PC-9 (cell line): ENCODE results near the gene SLC22A23. TPM values are rescaled to one million over a fixed set of nuclear protein-coding genes. Genes with fewer than 3 reads are reported as not detected.
A peak's percentile ranks its signal among the peaks of the same experiment; 100 is the strongest.

Source experiments
- BruUV-seq: library from RNA; stranded (reverse); fragments of 400-500 nt; replicated peaks from 2 replicates; lab custom pipeline; 2021; lab: Mats Ljungman, UMichigan
- CTCF ChIA-PET: fragments of 300-600 bp; sonication (Branson Sonifier 250); formaldehyde crosslinking; loops from one replicate; lab custom pipeline; 2022; ENCODE audit warnings: antibody characterized with exemption; lab: Charles Lee
- POLR2A ChIA-PET: fragments of 300-600 bp; sonication (Branson Sonifier 250); formaldehyde crosslinking; loops from one replicate; lab custom pipeline; 2022; ENCODE audit warnings: antibody characterized with exemption; ENCODE audit not compliant: unreplicated experiment; lab: Charles Lee
- DNase-seq, 2 experiments: peaks; one replicate each; pipeline versions ENCODE4 v3.0.0 to v3.0.0-alpha.2; 2015 to 2022; ENCODE audit warnings: mixed read lengths in 1 of 2
- H2AFZ ChIP-seq: fragments of 200-600 bp; sonication (generic); 2 replicates; pipeline ENCODE4 v1.8.1; 2017; ENCODE audit warnings: antibody characterized with exemption
- H3F3A ChIP-seq: fragments of 200-600 bp; sonication (generic); 2 replicates; pipeline ENCODE4 v1.8.1; 2017; ENCODE audit warnings: antibody characterized with exemption, mild to moderate bottlenecking, low read depth; ENCODE audit not compliant: insufficient read depth
- H3K27ac ChIP-seq: fragments of 200-600 bp; sonication (generic); 2 replicates; pipeline ENCODE4 v1.6.1; 2016; ENCODE audit warnings: mixed run types
- H3K27me3 ChIP-seq: fragments of 200-600 bp; sonication (generic); 2 replicates; pipeline ENCODE4 v1.6.1; 2016; ENCODE audit warnings: low read depth, mixed run types; ENCODE audit not compliant: insufficient read depth
- H3K36me3 ChIP-seq: fragments of 200-600 bp; sonication (generic); 2 replicates; pipeline ENCODE4 v1.6.1; 2016; ENCODE audit warnings: low read depth, mixed run types
- H3K4me1 ChIP-seq: fragments of 200-600 bp; sonication (generic); replicated peaks from 2 replicates; pipeline ENCODE4 v1.6.1; 2016; ENCODE audit warnings: mixed run types; ENCODE audit not compliant: insufficient read depth
- H3K4me2 ChIP-seq: fragments of 200-600 bp; sonication (generic); 2 replicates; pipeline ENCODE4 v1.6.1; 2017; ENCODE audit warnings: mixed run types
- H3K4me3 ChIP-seq: fragments of 200-600 bp; sonication (generic); 2 replicates; pipeline ENCODE4 v1.6.1; 2016; ENCODE audit warnings: mixed run types
- H3K79me2 ChIP-seq: fragments of 200-600 bp; sonication (generic); 2 replicates; pipeline ENCODE4 v1.6.1; 2017; ENCODE audit warnings: low read depth, mixed run types
- H3K9me2 ChIP-seq: fragments of 200-600 bp; sonication (generic); 2 replicates; pipeline ENCODE4 v1.8.1; 2017; ENCODE audit warnings: mild to moderate bottlenecking; ENCODE audit not compliant: insufficient read depth
- H3K9me3 ChIP-seq: fragments of 200-600 bp; sonication (generic); 2 replicates; pipeline ENCODE4 v1.8.1; 2016; ENCODE audit warnings: low read depth; ENCODE audit not compliant: insufficient read depth
- H4K20me1 ChIP-seq: fragments of 200-600 bp; sonication (generic); 2 replicates; pipeline ENCODE4 v1.8.1; 2017; ENCODE audit not compliant: insufficient read depth
- EZH2 ChIP-seq: fragments of 200-600 bp; sonication (generic); IDR thresholded peaks from 2 replicates; pipeline ENCODE4 v1.8.0; 2017; ENCODE audit warnings: antibody characterized with exemption, low read depth
- intact Hi-C: fragments of 100-400 bp; cut with micrococcal nuclease; formaldehyde crosslinking; loops from one replicate; pipeline ENCODE4 v1.10.0; 2022; ENCODE audit not compliant: unreplicated experiment
- total RNA-seq: library from RNA; stranded (reverse); gene quantifications from 2 replicates; pipeline ENCODE4 v1.2.3, GENCODE V29; 2021
- TF ChIP-seq, protein P1 (sequence below): fragments of 200-600 bp; sonication (generic); conservative IDR thresholded peaks from 2 replicates; pipeline ENCODE4 v1.6.1; 2017; ENCODE audit warnings: mixed run types, antibody characterized with exemption, mild to moderate bottlenecking, moderate library complexity

SLC22A23 gene
- total RNA-seq, 1 experiment from 2014 or later: 13.5 TPM

DNA sequence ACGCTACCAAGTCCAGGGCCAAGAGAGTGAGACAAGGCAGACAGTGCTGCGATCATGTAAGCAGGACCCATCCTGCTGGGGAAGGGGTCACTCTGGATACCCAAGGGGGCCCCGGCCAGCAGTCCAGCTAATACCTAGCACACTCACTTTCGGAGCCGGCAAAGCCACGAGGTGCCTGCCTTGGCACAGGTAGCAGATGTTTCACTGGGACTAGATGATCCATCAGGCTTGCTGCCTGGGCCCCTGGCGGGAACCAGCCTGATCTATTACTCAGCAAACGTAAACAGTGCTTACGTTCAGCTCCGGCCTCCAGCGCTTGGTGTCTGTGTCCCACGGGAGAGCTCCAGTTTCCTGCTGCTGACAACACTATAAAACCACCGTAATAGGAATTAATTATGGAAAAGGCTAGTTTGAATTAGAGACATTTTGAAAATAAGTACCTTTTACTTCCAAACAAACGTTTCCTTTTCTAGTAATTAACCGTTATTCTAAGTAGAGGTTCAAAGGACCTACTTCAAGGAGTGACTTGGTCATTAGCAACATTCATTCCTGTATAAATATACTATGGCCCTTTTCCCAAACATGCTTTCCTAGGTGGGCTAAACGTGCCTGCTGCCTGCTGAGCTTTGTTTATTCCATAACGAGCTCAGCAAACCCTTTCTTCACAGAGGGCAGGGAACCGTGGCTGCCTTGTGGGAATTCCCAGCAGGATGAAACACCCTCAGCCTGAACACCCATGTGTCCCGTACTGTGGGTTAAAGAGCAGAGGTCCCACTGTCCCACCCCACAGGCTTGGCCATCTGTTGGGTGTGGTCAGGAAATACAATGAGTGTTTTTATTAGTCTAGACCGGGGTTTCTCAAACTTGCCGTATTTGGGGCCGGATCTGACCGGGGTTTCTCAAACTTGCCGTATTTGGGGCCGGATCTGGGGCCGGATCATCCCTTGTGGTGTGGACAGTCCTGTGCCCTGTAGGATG, 18.4 kb downstream of the SLC22A23 start:
- intact Hi-C loops: no loop called here
- Histone ChIP-seq H3K4me2 (no peak overlapping the region), H4K20me1 (no peaks in the 10 kb centered on the region), H3K27me3 (no peaks in the 10 kb centered on the region), H3K79me2 (no peaks in the 10 kb centered on the region), H3K9me3 (no peaks in the 10 kb centered on the region), H3K9me2 (no peaks in the 10 kb centered on the region), H3K27ac (no peak overlapping the region), H3F3A (no peaks in the 10 kb centered on the region), H3K36me3 (no peaks in the 10 kb centered on the region), H3K4me1 (peaks cover 11% of the 10 kb centered on the region), H2AFZ (no peak overlapping the region), H3K4me3 (no peak overlapping the region)
- no TSS peak for BruUV-seq
- POLR2A ChIA-PET: no interaction called here
- TF ChIP-seq, protein P1, sequence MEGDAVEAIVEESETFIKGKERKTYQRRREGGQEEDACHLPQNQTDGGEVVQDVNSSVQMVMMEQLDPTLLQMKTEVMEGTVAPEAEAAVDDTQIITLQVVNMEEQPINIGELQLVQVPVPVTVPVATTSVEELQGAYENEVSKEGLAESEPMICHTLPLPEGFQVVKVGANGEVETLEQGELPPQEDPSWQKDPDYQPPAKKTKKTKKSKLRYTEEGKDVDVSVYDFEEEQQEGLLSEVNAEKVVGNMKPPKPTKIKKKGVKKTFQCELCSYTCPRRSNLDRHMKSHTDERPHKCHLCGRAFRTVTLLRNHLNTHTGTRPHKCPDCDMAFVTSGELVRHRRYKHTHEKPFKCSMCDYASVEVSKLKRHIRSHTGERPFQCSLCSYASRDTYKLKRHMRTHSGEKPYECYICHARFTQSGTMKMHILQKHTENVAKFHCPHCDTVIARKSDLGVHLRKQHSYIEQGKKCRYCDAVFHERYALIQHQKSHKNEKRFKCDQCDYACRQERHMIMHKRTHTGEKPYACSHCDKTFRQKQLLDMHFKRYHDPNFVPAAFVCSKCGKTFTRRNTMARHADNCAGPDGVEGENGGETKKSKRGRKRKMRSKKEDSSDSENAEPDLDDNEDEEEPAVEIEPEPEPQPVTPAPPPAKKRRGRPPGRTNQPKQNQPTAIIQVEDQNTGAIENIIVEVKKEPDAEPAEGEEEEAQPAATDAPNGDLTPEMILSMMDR: no peak
- CTCF ChIA-PET: no interaction called here
- DNase-seq: no peak

DNA sequence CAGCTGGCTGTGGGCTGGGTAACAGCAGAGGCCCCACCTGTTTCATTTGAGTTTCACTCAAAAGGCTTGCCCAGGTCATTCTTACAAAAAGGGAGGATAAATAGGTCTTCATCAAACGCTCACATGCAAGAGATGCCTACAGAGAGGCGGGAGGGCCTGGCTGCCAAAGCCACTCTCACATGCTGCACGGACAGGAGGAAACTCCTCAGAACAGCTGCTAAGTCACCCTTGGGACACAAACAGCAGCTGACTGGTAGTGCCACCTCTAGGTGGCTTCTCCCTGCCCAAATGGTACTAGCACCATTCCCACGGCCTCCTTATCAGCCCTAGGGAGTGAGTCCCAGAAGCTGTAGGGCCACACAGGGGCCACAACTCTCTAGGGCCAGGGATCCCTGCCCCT, 23.8 kb downstream of the SLC22A23 start:
- ChIA-PET CTCF (interaction anchor here (1.0 kb wide), 1 partner anchor 18 kb away, joined by 18 read pairs; no protein-coding TSS in a partner anchor), POLR2A (no interaction called here)
- no peak overlapping the region for H2AFZ ChIP-seq
- H3K27me3 ChIP-seq: no peaks in the 10 kb centered on the region
- H3K4me2 ChIP-seq: no peak overlapping the region
- BruUV-seq: no TSS peak
- no peaks in the 10 kb centered on the region for H3F3A ChIP-seq
- H3K79me2 ChIP-seq: no peaks in the 10 kb centered on the region
- H3K27ac ChIP-seq: no peak overlapping the region
- no peak for TF ChIP-seq EZH2
- TF ChIP-seq, protein P1: no peak
- intact Hi-C loops: loop anchor here (2.0 kb wide), 1 partner anchor 14 kb away; no protein-coding TSS in a partner anchor
- no peaks in the 10 kb centered on the region for H3K9me3 ChIP-seq
- H3K4me1 ChIP-seq: no peaks in the 10 kb centered on the region
- H4K20me1 ChIP-seq: no peaks in the 10 kb centered on the region
- no peaks in the 10 kb centered on the region for H3K36me3 ChIP-seq
- H3K9me2 ChIP-seq: no peaks in the 10 kb centered on the region
- H3K4me3 ChIP-seq: no peak overlapping the region
- DNase-seq: peak in 1 of 2 experiments; percentile 17

DNA sequence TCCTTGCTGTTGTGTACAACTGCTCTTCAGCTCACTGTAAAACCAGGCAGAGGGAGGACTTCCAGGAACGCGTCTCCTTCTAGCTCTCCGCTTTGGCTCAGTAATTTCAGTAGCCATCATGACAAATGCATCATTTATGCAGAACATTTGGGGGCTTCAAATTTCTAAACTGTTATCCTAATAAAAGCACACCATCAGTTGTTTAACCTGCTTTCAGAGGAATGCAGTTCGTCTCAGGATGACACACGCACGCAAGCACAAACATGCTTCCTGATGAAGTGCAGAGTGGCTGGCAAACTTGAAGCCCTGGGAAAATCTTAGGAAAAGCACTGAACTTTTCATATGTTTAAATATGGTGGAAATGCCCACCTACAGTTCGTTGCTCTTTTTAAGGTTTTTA, 24.4 kb downstream of the SLC22A23 start:
- BruUV-seq: no TSS peak
- ChIA-PET CTCF (interaction anchor here (1.0 kb wide), 1 partner anchor 18 kb away, joined by 18 read pairs; no protein-coding TSS in a partner anchor), POLR2A (interaction anchor here (0.5 kb wide), 1 partner anchor 10 kb away, joined by 26 read pairs; no protein-coding TSS in a partner anchor)
- Histone ChIP-seq H3K4me2 (no peak overlapping the region), H3K4me1 (no peaks in the 10 kb centered on the region), H3K36me3 (no peaks in the 10 kb centered on the region), H3K9me3 (no peaks in the 10 kb centered on the region), H3K79me2 (no peaks in the 10 kb centered on the region), H3K27me3 (no peaks in the 10 kb centered on the region), H3K9me2 (no peaks in the 10 kb centered on the region), H2AFZ (no peak overlapping the region), H4K20me1 (no peaks in the 10 kb centered on the region), H3K4me3 (no peak overlapping the region), H3F3A (no peaks in the 10 kb centered on the region), H3K27ac (no peak overlapping the region)
- TF ChIP-seq, protein P1: no peak
- no peak for TF ChIP-seq EZH2
- no peak for DNase-seq
- intact Hi-C loops: loop anchor here (2.0 kb wide), 1 partner anchor 14 kb away; no protein-coding TSS in a partner anchor
